Activated T-cell treated with anti-CD3 and anti-CD28 coated beads, Interleukin-2, amount 50 U/mL, for 4 hours (primary cell): Measurements from ENCODE around the gene MXRA7. TPM values are rescaled to one million over a fixed set of nuclear protein-coding genes. Genes with fewer than 3 reads are reported as not detected.

ENCODE experiments used
- ATAC-seq, 2 donors: fragments of 200-7000 bp; cut with Tn5 transposase; one replicate each; pipeline ENCODE4 v1.10.0; 2021
- DNase-seq: peaks from one replicate; pipeline ENCODE4 v3.0.0-alpha.2; 2020
- H3K27me3 Mint-ChIP-seq: one replicate; pipeline ENCODE4 v1.8.0; 2021; ENCODE audit warnings: low read depth, mixed read lengths
- H3K36me3 Mint-ChIP-seq: one replicate; pipeline ENCODE4 v1.8.0; 2022; ENCODE audit warnings: mixed read lengths; ENCODE audit not compliant: insufficient read depth
- H3K4me1 Mint-ChIP-seq: one replicate; pipeline ENCODE4 v1.8.0; 2021; ENCODE audit warnings: low read depth, mixed read lengths
- H3K4me3 Mint-ChIP-seq: one replicate; pipeline ENCODE4 v1.8.0; 2021; ENCODE audit warnings: mild to moderate bottlenecking, moderate library complexity, mixed read lengths
- H3K9me3 Mint-ChIP-seq: one replicate; pipeline ENCODE4 v1.8.0; 2021; ENCODE audit warnings: mixed read lengths
- total RNA-seq, 3 donors: library from RNA; stranded (reverse); gene quantifications; one replicate each; pipeline ENCODE4 v1.2.1, GENCODE V29; 2021

The MXRA7 gene
- total RNA-seq, 3 donors from 2014 or later = 2.0 to 2.3 (median 2.0) TPM

DNA sequence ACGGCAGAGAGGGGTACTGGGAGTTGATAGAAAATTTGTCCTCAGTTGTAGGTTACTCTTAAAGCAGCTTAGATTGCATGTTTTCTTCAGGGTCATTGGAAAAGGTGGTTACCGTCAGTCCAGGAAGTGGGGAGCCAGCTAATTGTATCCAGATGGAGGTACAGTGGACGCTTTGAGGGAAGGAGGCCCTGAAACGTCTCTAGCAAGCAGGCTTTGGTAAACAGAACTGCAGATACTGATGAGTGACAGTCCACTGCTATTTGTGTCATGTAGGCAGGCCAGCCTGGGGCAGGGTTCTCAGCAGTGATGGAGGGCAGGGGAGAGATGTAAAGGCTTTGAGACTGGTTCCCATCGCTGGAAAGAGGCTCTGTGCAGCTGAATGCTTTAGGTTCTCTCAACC, 37.0 kb downstream of the MXRA7 start:
- no peak for DNase-seq
- ATAC-seq = no peak
- Mint-ChIP-seq H3K4me1 (peaks cover 32% of the 10 kb centered on the region), H3K27me3 (no peaks in the 10 kb centered on the region), H3K4me3 (no peak overlapping the region), H3K9me3 (no peaks in the 10 kb centered on the region), H3K36me3 (no peaks in the 10 kb centered on the region)

- no peaks in the 10 kb centered on the region for H3K9me3 Mint-ChIP-seq
- ATAC-seq = no peak
- DNase-seq = no peak
- H3K4me1 Mint-ChIP-seq = peaks cover 32% of the 10 kb centered on the region
- H3K36me3 Mint-ChIP-seq = no peaks in the 10 kb centered on the region
- H3K27me3 Mint-ChIP-seq = no peaks in the 10 kb centered on the region
- peak overlapping the region; percentile 87 for H3K4me3 Mint-ChIP-seq
These were observed 37.9 kb downstream of the MXRA7 start for GRCh38 chr17:76672892-76673291.

DNA sequence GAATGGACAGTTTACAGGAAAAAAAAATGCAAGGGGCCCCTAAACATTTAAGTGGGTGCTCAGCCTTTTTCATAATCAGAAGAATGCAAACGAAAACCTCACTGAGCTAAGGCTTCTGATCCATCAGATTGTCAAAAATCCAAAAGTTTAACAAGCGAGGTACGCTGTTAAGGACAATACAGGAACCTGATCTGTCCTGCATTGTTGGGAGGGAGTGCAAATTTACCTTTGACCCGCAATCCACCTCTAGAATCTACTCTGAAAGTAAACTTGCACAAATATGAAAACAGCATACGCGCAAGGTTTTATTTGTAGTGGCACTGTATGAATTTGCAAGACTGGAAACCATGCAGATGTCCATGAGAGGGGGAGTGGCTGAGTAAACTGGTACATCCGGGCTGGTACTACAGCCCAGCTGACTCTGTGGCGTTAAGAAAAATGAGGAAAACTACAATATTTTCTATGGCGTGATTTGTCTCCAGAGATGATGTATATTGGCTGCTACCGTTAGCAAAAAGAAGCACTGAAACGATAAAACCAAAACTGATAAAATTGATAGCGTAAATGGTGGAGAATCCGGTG, 38.4 kb downstream of the MXRA7 start:
- DNase-seq = no peak
- Mint-ChIP-seq H3K27me3 (no peaks in the 10 kb centered on the region), H3K9me3 (no peaks in the 10 kb centered on the region)

GRCh38 chr17:76671912-76672262, 38.9 kb downstream of the MXRA7 start:
- H3K4me3 Mint-ChIP-seq = peak overlapping the region; percentile 87
- peaks cover 32% of the 10 kb centered on the region for H3K4me1 Mint-ChIP-seq
- no peaks in the 10 kb centered on the region for H3K9me3 Mint-ChIP-seq
- no peak for DNase-seq
- peak; percentile 4 to 6 for ATAC-seq
- no peaks in the 10 kb centered on the region for H3K36me3 Mint-ChIP-seq
- H3K27me3 Mint-ChIP-seq = no peaks in the 10 kb centered on the region

More for the DNA sequence above, 38.4 kb downstream of the MXRA7 start:
- no peaks in the 10 kb centered on the region for H3K36me3 Mint-ChIP-seq
- H3K4me3 Mint-ChIP-seq = peak overlapping the region; percentile 87
- peaks cover 32% of the 10 kb centered on the region for H3K4me1 Mint-ChIP-seq
- no peak for ATAC-seq

- Mint-ChIP-seq H3K36me3 (no peaks in the 10 kb centered on the region), H3K4me1 (peaks cover 32% of the 10 kb centered on the region), H3K27me3 (no peaks in the 10 kb centered on the region), H3K4me3 (peak overlapping the region; percentile 87), H3K9me3 (no peaks in the 10 kb centered on the region)
- peak; percentile 100 for ATAC-seq
- DNase-seq = peak; percentile 98
These were observed 39.4 kb downstream of the MXRA7 start for GRCh38 chr17:76671123-76671911.

DNA sequence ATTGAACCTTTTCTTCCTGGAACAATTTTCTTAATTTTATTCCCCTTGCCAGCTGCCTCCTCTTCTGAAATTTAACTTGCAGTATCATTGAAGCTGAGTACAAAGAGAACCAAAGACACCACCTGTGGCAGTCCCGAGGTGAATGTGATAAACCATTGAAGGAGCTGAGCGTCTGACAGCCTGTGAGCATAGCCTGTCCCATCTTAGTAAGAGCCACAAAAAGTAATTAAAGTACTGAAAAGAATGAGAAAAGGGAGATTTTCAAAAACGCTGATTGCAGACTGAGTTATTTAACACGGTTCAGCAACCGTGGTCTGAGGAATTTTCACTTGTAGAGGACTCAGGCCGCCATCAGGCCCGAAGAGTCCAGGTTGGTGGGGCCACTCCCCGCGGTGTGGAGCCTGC, 40.0 kb downstream of the MXRA7 start:
- peaks cover 32% of the 10 kb centered on the region for H3K4me1 Mint-ChIP-seq
- ATAC-seq = no peak
- H3K4me3 Mint-ChIP-seq = peak overlapping the region; percentile 87
- no peaks in the 10 kb centered on the region for H3K36me3 Mint-ChIP-seq
- no peak for DNase-seq
- H3K9me3 Mint-ChIP-seq = no peaks in the 10 kb centered on the region
- no peaks in the 10 kb centered on the region for H3K27me3 Mint-ChIP-seq

- Mint-ChIP-seq H3K4me1 (peaks cover 32% of the 10 kb centered on the region), H3K27me3 (no peaks in the 10 kb centered on the region), H3K4me3 (peak overlapping the region; percentile 87), H3K36me3 (no peaks in the 10 kb centered on the region), H3K9me3 (no peaks in the 10 kb centered on the region)
- DNase-seq (no peak), ATAC-seq (no peak)
These were observed 40.6 kb downstream of the MXRA7 start for GRCh38 chr17:76670020-76670717.

- Mint-ChIP-seq H3K4me3 (no peak overlapping the region), H3K9me3 (no peaks in the 10 kb centered on the region)
- ATAC-seq = no peak
These were observed 42.8 kb downstream of the MXRA7 start for GRCh38 chr17:76667786-76668453.

DNA sequence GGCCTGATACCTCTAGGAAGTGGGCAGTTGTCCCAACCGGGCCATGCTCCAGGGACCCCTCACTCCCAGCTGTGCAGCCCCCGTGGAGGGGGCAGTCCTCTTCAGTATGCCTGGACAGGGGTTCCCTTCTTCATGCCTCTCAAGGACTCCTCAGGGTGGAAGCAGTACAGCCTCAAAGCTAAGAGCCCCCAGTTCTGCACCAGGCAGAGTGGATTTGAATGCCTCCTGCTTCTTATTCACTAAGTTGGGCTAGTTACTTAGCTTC, 43.3 kb downstream of the MXRA7 start:
- Mint-ChIP-seq H3K9me3 (no peaks in the 10 kb centered on the region), H3K27me3 (no peaks in the 10 kb centered on the region), H3K4me1 (peaks cover 26% of the 10 kb centered on the region), H3K36me3 (no peaks in the 10 kb centered on the region), H3K4me3 (no peak overlapping the region)
- no peak for DNase-seq
- no peak for ATAC-seq

More at GRCh38 chr17:76667786-76668453, 42.8 kb downstream of the MXRA7 start:
- DNase-seq = no peak
- H3K27me3 Mint-ChIP-seq = no peaks in the 10 kb centered on the region
- H3K36me3 Mint-ChIP-seq = no peaks in the 10 kb centered on the region
- H3K4me1 Mint-ChIP-seq = peaks cover 30% of the 10 kb centered on the region

- Mint-ChIP-seq H3K27me3 (no peaks in the 10 kb centered on the region), H3K9me3 (no peaks in the 10 kb centered on the region)
These were observed 50.1 kb downstream of the MXRA7 start for GRCh38 chr17:76660656-76661042.

DNA sequence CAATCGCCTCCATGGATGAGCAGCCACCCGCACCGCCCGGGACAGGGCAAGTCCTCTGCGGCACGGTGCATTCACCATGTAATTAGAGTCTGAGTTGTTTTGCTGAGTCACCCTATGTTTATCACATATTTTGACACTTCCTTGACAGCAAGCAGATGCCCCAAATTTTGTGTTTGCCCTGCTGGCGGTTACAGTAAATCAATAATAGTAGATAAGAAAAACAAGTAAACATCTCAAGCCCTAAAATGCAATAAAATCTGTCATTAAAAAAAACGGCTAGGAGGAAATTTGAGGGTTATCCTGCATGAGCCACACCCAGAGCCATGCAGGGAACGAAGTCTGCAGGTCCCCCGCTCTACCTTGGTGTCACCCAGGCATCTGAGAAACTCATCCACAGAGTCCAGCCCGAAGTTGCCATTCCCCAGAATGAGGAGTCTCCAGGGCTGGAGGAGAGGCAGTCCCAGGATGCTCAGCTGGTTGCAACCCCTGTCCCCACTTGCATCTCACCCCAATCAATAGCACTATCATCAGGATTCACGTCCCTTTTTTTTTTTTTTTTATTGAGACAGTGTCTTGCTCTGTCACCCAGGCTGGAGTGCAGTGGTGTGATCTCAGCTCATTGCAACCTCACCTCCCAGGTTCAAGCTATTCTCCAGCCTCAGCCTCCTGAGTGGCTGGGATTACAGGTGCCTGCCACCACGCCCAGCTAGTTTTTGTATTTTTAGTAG, 50.7 kb downstream of the MXRA7 start:
- H3K4me1 Mint-ChIP-seq = peaks cover 32% of the 10 kb centered on the region
- no peaks in the 10 kb centered on the region for H3K27me3 Mint-ChIP-seq
- H3K4me3 Mint-ChIP-seq = peak overlapping the region; percentile 6
- no peaks in the 10 kb centered on the region for H3K9me3 Mint-ChIP-seq
- H3K36me3 Mint-ChIP-seq = no peaks in the 10 kb centered on the region
- DNase-seq = no peak
- ATAC-seq = peak in 1 of 2 donors; percentile 48

More at GRCh38 chr17:76660656-76661042, 50.1 kb downstream of the MXRA7 start:
- H3K4me3 Mint-ChIP-seq = no peak overlapping the region
- H3K36me3 Mint-ChIP-seq = no peaks in the 10 kb centered on the region
- ATAC-seq (no peak), DNase-seq (no peak)
- H3K4me1 Mint-ChIP-seq = peaks cover 32% of the 10 kb centered on the region

GRCh38 chr17:76658242-76658662, 52.5 kb downstream of the MXRA7 start:
- no peak overlapping the region for H3K4me3 Mint-ChIP-seq
- DNase-seq = no peak
- no peak for ATAC-seq

GRCh38 chr17:76657505-76658241, 53.1 kb downstream of the MXRA7 start:
- no peak overlapping the region for H3K4me3 Mint-ChIP-seq
- ATAC-seq (no peak), DNase-seq (no peak)
- H3K36me3 Mint-ChIP-seq = no peaks in the 10 kb centered on the region
- no peaks in the 10 kb centered on the region for H3K9me3 Mint-ChIP-seq
- peaks cover 32% of the 10 kb centered on the region for H3K4me1 Mint-ChIP-seq
- H3K27me3 Mint-ChIP-seq = no peaks in the 10 kb centered on the region

More at GRCh38 chr17:76658242-76658662, 52.5 kb downstream of the MXRA7 start:
- peaks cover 32% of the 10 kb centered on the region for H3K4me1 Mint-ChIP-seq
- no peaks in the 10 kb centered on the region for H3K36me3 Mint-ChIP-seq
- no peaks in the 10 kb centered on the region for H3K27me3 Mint-ChIP-seq
- no peaks in the 10 kb centered on the region for H3K9me3 Mint-ChIP-seq
